Measurements from ENCODE around the gene FRMPD4.
A peak's percentile ranks its signal among the peaks of the same experiment; 100 is the strongest.

FRMPD4 gene

DNA sequence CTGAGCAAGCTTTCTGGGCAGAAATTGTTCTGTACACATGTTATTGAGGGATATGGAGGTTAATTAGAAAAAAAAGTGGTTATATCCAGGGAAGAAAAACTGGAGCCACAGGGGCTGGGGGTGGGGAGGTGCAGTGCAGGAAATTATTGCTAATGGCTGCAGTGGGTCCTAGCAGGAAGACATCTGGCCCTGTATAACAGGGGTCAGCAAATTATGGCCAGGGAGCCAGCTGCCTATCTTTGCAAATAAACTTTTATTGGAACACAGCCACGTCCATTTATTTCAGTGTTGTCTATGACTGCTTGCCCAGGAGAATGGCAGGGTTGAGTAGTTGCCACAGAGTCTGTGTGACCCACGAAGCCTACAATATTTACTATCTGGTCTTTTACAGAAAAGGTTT lies 629.6 kb downstream of the FRMPD4 start:
- TF ChIP-seq, protein P1, sequence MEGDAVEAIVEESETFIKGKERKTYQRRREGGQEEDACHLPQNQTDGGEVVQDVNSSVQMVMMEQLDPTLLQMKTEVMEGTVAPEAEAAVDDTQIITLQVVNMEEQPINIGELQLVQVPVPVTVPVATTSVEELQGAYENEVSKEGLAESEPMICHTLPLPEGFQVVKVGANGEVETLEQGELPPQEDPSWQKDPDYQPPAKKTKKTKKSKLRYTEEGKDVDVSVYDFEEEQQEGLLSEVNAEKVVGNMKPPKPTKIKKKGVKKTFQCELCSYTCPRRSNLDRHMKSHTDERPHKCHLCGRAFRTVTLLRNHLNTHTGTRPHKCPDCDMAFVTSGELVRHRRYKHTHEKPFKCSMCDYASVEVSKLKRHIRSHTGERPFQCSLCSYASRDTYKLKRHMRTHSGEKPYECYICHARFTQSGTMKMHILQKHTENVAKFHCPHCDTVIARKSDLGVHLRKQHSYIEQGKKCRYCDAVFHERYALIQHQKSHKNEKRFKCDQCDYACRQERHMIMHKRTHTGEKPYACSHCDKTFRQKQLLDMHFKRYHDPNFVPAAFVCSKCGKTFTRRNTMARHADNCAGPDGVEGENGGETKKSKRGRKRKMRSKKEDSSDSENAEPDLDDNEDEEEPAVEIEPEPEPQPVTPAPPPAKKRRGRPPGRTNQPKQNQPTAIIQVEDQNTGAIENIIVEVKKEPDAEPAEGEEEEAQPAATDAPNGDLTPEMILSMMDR (IDR thresholded peaks at IDR 0.05; ENCODE audit: insufficient read depth, low read length, poor library complexity, severe bottlenecking): no peak
- Histone ChIP-seq H3K36me3 (ENCODE audit: control insufficient read depth, insufficient read depth, low read length) (no peaks in the 10 kb centered on the region), H3K4me3 (replicated peaks; ENCODE audit: low read depth, low read length) (no peak overlapping the region), H3K27me3 (replicated peaks; ENCODE audit: control insufficient read depth, insufficient read depth, low read length) (no peaks in the 10 kb centered on the region)
- no peak for DNase-seq (ENCODE audit: extremely low read depth, insufficient read length)

DNA sequence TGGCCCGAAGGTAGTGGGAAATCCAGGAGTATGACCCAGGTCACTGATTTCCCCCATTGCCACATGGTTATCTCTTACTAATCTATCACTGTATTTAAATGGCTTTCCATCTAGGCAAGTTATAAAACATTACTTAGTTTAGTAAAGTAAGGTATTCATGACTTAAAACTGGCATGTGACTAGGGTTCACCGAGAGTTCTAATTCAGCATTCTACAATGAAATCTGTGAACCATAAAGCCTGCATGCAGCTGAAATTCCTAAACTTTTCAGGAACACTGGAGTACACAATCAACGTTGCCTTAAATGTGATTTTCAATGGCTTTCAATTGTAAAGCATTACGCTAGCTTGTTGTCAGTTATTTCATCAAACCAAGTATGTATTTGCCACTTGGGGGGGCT lies 630.2 kb downstream of the FRMPD4 start:
- Histone ChIP-seq H3K27me3 (replicated peaks; ENCODE audit: control insufficient read depth, insufficient read depth, low read length) (no peaks in the 10 kb centered on the region), H3K4me3 (replicated peaks; ENCODE audit: low read depth, low read length) (no peak overlapping the region), H3K36me3 (ENCODE audit: control insufficient read depth, insufficient read depth, low read length) (no peaks in the 10 kb centered on the region)
- TF ChIP-seq, protein P1 (IDR thresholded peaks at IDR 0.05; ENCODE audit: insufficient read depth, low read length, poor library complexity, severe bottlenecking): no peak
- DNase-seq (ENCODE audit: extremely low read depth, insufficient read length): no peak

DNA sequence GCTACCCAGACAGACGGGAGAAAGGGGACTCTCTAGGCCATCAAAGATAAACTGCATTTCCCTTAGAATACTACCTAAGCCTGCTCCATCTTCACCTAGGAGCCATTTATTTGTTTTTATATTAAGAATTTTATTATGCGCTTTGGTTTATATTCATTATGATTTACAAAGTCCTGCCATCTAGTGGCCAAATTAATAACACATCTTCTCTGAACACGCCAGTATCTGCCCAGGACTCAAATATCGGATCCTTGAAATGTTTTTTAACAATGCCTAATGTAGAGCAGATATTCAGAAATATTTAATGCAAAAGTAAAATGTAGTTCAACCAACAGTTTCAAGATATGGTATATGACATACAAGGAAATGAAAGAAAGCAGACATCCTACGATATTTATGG lies 632.2 kb downstream of the FRMPD4 start:
- Histone ChIP-seq H3K36me3 (ENCODE audit: control insufficient read depth, insufficient read depth, low read length) (no peaks in the 10 kb centered on the region), H3K27me3 (replicated peaks; ENCODE audit: control insufficient read depth, insufficient read depth, low read length) (no peaks in the 10 kb centered on the region), H3K4me3 (replicated peaks; ENCODE audit: low read depth, low read length) (no peak overlapping the region)
- TF ChIP-seq, protein P1 (IDR thresholded peaks at IDR 0.05; ENCODE audit: insufficient read depth, low read length, poor library complexity, severe bottlenecking): peak; percentile 55
- no peak for DNase-seq (ENCODE audit: extremely low read depth, insufficient read length)

DNA sequence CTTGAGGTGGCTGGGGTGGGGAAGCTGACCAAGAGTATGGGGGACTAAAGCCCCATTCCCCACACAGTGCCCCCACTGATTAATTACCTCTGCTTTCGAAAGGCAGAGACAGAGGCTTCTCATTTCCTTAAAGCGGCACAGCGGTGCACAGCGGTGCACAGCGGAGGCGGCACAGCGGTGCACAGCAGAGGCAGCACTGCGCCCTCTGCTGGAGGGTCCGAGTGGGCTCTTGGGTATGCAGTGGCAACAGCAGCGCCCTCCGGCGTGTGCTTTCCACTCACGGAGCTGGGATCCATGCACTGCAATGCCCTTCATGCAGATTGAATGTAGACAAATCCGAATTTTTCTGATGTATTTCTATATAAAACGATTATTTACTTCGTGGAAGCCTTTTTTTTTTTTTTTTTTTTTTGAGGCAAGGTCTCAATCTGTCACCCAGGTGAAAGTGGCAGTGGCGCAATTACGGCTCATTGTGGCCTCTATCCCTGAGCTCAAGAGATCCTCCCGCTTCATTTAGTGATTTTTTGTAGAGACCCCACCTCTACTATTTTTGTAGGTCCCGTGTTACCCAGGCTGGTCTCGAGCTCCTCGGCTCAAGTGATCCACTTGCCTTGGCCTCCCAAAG lies 633.3 kb downstream of the FRMPD4 start:
- DNase-seq (ENCODE audit: extremely low read depth, insufficient read length): peak; percentile 67
- H3K27me3 ChIP-seq (replicated peaks; ENCODE audit: control insufficient read depth, insufficient read depth, low read length): no peaks in the 10 kb centered on the region
- H3K4me3 ChIP-seq (replicated peaks; ENCODE audit: low read depth, low read length): no peak overlapping the region
- no peaks in the 10 kb centered on the region for H3K36me3 ChIP-seq (ENCODE audit: control insufficient read depth, insufficient read depth, low read length)
- TF ChIP-seq, protein P1 (IDR thresholded peaks at IDR 0.05; ENCODE audit: insufficient read depth, low read length, poor library complexity, severe bottlenecking): peak; percentile 99

Measured in GM06990 (cell line).